ENCODE measurements around the gene TEX22.

GRCh38 chr14:105387530-105387922 is 10.8 kb upstream of the TEX22 start:
- TF ChIP-seq FOXK2 (IDR thresholded peaks at IDR 0.05) (no peak), HDGF (IDR thresholded peaks at IDR 0.05; ENCODE audit: borderline replicate concordance) (no peak), L3MBTL2 (conservative IDR thresholded peaks at IDR 0.05) (no peak), SP1 (IDR thresholded peaks at IDR 0.05) (no peak), ELF4 (IDR thresholded peaks at IDR 0.05) (no peak), NFRKB (IDR thresholded peaks at IDR 0.05) (no peak), ZNF384 (IDR thresholded peaks at IDR 0.05) (no peak), CTBP1 (IDR thresholded peaks at IDR 0.05; ENCODE audit: borderline replicate concordance) (no peak), ARNT (IDR thresholded peaks at IDR 0.05) (no peak), FOXM1 (IDR thresholded peaks at IDR 0.05; ENCODE audit: borderline replicate concordance) (no peak), SUZ12 (IDR thresholded peaks at IDR 0.05) (no peak), BHLHE40 (IDR thresholded peaks at IDR 0.05; ENCODE audit: borderline replicate concordance) (no peak), TARDBP (IDR thresholded peaks at IDR 0.05) (no peak)
- TF ChIP-seq, protein P1, sequence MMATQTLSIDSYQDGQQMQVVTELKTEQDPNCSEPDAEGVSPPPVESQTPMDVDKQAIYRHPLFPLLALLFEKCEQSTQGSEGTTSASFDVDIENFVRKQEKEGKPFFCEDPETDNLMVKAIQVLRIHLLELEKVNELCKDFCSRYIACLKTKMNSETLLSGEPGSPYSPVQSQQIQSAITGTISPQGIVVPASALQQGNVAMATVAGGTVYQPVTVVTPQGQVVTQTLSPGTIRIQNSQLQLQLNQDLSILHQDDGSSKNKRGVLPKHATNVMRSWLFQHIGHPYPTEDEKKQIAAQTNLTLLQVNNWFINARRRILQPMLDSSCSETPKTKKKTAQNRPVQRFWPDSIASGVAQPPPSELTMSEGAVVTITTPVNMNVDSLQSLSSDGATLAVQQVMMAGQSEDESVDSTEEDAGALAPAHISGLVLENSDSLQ (IDR thresholded peaks at IDR 0.05), result no peak
